AG04449 (cell line): Measurements from ENCODE around the gene TPCN1.

Source experiments
- CTCF ChIA-PET: fragments of 350-600 bp; formaldehyde crosslinking; extraction: SDS; loops from one replicate; lab custom pipeline; 2021; ENCODE audit warnings: antibody characterized with exemption; lab: Yijun Ruan, JAX
- POLR2A ChIA-PET: fragments of 400-600, 350-600 bp; formaldehyde crosslinking; extraction: SDS; loops from one replicate; lab custom pipeline; 2020; ENCODE audit warnings: antibody characterized with exemption, inconsistent platforms; lab: Yijun Ruan, JAX
- DNase-seq: peaks from one replicate; pipeline ENCODE4 v3.0.0-alpha.2; 2010; ENCODE audit warnings: low read depth, low spot score
- H3K4me3 ChIP-seq: 2 replicates; pipeline ENCODE4 v1.5.1; 2011; ENCODE audit warnings: low read depth, mild to moderate bottlenecking, control low read depth, low read length
- TF ChIP-seq, protein P1 (sequence below): IDR thresholded peaks from one replicate; pipeline ENCODE4 v1.5.1; 2011; ENCODE audit warnings: mild to moderate bottlenecking, moderate library complexity, low read length, control low read depth, inconsistent platforms; ENCODE audit not compliant: insufficient read depth; ENCODE audit errors: missing control alignments

The TPCN1 gene

DNA sequence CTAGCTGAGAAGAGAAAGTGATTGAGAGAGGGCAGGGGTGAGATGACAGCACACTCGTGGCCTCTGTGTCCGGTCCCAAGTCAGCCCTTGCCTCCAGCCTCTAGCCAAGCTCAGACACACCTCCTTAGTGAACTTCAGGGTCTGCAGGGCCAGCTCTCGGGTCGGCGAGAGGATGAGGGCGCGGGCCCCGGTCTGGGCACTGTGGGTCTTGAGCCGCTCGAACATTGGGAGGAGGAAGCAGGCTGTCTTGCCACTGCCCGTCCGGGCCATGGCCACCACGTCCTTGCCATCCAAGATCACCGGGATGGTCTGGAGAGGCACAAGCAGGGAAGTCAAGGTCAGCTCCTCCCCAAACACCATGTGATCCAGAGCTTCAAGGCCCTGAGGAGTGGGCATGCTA is 42.2 kb upstream of the TPCN1 start:
- POLR2A ChIA-PET = no interaction called here
- TF ChIP-seq, protein P1, sequence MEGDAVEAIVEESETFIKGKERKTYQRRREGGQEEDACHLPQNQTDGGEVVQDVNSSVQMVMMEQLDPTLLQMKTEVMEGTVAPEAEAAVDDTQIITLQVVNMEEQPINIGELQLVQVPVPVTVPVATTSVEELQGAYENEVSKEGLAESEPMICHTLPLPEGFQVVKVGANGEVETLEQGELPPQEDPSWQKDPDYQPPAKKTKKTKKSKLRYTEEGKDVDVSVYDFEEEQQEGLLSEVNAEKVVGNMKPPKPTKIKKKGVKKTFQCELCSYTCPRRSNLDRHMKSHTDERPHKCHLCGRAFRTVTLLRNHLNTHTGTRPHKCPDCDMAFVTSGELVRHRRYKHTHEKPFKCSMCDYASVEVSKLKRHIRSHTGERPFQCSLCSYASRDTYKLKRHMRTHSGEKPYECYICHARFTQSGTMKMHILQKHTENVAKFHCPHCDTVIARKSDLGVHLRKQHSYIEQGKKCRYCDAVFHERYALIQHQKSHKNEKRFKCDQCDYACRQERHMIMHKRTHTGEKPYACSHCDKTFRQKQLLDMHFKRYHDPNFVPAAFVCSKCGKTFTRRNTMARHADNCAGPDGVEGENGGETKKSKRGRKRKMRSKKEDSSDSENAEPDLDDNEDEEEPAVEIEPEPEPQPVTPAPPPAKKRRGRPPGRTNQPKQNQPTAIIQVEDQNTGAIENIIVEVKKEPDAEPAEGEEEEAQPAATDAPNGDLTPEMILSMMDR = no peak
- no peak for DNase-seq
- H3K4me3 ChIP-seq = no peak overlapping the region
- CTCF ChIA-PET = interaction anchor here (1.0 to 13.7 kb wide), 3 partner anchors 10 to 129 kb away, joined by 3 to 157 read pairs (median 4); no protein-coding TSS in a partner anchor

DNA sequence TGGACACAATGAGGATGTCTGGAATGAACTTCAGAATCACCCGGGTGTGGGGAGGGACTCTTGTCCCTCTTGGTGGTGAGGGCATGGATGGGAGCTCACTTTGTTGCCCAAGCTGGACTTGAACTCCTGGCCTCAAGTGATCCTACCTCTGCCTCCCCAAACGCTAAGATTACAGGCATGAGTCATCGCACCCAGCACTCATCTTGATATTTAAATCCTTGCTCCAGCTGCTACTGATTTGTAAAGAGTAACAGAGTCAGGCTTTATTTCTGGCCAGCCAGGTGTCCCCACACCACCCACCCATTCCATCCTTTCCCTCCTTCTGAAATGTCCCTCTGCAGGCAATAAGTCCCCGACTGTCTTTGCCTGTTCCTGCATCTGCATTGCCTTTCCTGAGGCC is 40.9 kb upstream of the TPCN1 start:
- H3K4me3 ChIP-seq = no peak overlapping the region
- TF ChIP-seq, protein P1 = no peak
- no peak for DNase-seq
- ChIA-PET CTCF (interaction anchor here (0.7 to 13.7 kb wide), 2 partner anchors 130 to 187 kb away, joined by 3 to 157 read pairs; no protein-coding TSS in a partner anchor), POLR2A (no interaction called here)

DNA sequence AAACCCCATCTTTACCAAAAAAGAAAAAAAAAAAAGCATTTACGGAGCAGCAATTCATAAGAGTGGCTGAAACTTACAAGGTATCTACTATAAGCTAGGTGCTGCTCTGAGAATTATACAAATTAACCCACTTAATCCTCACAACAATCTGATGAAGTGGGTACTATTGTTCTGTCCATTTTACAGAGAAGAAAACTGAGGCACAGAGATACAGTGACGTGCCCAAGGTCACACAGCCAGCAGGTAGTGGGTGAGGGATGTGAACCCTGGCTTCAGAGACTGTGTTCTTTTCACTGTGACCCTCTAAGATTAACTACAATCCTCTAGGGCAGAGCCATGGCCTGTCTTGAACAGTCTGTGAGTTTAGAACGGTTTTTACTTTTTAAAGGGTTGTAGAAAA is 39.3 kb upstream of the TPCN1 start:
- ChIA-PET CTCF (interaction anchor here (0.8 to 1.4 kb wide), 2 partner anchors 150 to 243 kb away, joined by 3 to 5 read pairs; no protein-coding TSS in a partner anchor), POLR2A (no interaction called here)
- no peak for DNase-seq
- TF ChIP-seq, protein P1 = no peak
- H3K4me3 ChIP-seq = no peak overlapping the region

DNA sequence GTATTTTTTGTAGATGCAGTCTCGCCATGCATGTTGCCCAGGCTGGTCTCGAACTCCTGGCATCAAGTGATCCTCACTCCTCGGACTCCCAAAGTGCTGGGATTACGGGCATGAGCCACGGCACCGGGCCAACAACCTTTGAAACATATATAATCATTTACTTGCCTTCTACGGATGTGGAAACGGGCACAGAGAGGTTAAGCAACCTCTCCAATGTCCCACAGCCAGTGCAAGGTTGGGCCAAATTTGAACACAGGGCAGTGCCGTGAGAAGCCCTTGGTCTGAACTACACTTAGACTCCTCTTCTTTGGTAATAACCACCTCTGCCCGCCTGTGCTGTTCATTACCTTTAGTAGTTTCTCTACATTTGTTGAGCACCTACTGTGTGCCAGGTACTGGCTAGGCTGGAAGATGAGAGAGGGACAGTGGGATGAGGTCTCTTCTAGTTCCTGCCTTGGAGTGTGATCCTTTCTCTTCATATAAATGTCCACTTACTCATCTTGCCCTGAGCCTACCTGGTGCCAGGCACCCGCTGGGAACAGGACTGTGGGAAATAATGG is 38.2 kb upstream of the TPCN1 start:
- no peak overlapping the region for H3K4me3 ChIP-seq
- ChIA-PET POLR2A (interaction anchor here (0.6 kb wide), 1 partner anchor 11 kb away, joined by 3 read pairs; no protein-coding TSS in a partner anchor), CTCF (interaction anchor here (5.0 kb wide), 1 partner anchor 9 kb away, joined by 39 read pairs; no protein-coding TSS in a partner anchor)
- no peak for DNase-seq
- TF ChIP-seq, protein P1 = no peak

DNA sequence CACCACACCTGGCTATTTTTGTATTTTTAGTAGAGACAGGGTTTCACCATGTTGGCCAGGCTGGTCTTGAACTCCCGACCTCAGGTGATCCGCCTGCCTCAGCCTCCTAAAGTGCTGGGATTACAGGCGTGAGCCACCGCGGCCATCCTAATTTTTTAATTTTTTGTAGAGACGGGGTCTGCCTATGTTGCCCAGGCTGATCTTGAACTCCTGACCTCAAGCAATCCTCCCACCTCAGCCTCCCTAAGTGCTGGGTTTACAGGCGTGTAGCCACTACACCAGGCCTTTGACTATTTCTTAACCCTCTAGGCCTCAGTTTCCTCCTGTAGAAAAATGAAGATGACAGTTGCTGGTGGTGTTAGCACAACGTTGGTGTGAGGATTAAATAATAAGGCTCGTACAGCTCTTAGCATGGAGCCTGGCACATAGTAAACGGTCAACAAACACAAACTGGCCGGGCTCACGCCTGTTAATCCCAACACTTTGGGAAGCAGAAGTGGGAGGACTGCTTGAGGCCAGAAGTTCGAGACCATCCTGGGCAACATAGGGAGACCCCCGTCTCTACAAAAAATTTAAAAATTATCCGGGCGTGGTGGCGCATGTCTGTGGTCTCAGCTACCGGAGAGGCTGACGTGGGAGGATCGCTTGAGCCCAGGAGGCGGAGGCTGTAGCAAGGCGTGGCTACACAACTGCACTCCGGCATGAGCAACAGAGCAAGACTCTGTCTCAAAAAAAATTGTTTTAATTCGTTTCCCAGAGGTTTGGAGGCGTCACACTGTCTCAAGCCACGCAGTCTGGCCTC is 37.0 kb upstream of the TPCN1 start:
- ChIA-PET POLR2A (interaction anchor here (0.7 to 1.2 kb wide), 2 partner anchors 16 to 116 kb away, joined by 3 read pairs; no protein-coding TSS in a partner anchor), CTCF (interaction anchor here (0.8 to 5.0 kb wide), 4 partner anchors 11 to 191 kb away, joined by 3 to 39 read pairs (median 15); no protein-coding TSS in a partner anchor)
- DNase-seq = no peak
- peak overlapping the region; percentile 87 for H3K4me3 ChIP-seq
- TF ChIP-seq, protein P1 = no peak

DNA sequence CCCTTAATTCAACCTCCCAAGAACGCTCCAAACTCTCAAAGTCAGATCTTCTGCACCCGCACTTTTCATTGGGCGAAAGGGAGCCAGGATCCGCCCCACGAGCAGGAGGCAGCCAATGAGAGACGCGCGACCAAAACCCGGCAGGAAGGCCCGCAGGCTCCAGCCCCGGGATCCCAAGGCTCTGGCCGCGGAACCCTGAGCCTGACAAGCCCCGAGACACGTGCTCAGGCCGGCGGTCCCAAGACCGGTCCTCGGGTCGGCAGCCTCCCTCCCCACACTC is 36.4 kb upstream of the TPCN1 start:
- H3K4me3 ChIP-seq = peak overlapping the region; percentile 87
- ChIA-PET CTCF (interaction anchor here (1.6 to 5.0 kb wide), 3 partner anchors 11 to 140 kb away, joined by 3 to 39 read pairs (median 27); no protein-coding TSS in a partner anchor), POLR2A (interaction anchor here (0.5 to 1.7 kb wide), 6 partner anchors 10 to 178 kb away, joined by 3 to 9 read pairs (median 4); no protein-coding TSS in a partner anchor)
- DNase-seq = peak; percentile 54
- TF ChIP-seq, protein P1 = no peak
